ENCODE results near the gene CSF1R. TPM values are rescaled to one million over a fixed set of nuclear protein-coding genes. Genes with fewer than 3 reads are reported as not detected.

The CSF1R gene
- total and polyA plus RNA-seq, 2 of the 4 experiments (the other 2 are of a cell fraction) = 0.14 to 0.36 TPM

DNA sequence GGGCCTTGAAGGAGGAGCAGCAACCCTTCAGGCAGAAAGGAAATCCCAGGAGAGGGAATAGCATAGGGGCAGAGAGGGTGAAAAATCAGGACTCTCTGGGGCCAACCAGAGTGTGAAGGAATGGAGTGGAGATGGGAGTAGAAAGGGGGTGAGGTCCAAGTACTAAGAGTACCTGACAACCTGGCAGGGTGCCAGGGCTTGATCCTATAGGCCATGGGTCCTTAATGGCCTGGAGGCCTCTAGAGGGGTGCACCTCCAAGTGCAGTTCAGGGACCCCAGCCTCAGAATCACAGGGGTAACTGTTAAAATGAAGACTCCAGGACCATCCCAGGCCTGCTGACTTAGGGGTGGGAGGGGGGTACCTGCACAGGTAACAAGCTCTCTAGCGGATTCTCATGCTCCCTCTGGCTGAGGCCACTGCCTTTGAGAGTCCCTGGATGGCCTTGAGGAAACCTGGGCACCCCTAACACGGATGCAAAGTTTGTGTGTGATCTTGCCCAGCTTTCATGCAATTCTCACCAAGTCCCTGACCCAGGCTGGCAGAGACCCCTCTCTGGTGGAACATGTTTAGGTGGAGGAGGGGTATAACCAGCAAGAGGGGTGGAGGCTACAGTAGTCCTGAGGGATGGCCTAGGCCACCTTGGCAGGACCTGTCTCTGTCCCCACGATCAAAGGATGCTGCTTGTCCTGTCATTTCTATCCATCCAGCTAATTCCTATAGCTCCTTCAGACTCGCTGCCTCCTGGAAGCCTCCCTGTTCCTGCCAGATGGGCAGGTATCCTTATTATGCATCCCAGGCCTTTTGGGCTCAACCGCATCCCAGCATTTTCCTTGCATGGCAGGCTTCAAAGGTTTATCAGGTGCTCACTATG lies 17.6 kb upstream of the CSF1R start:
- no peak overlapping the region for H2AK5ac ChIP-seq (ENCODE audit: low read depth, low read length)
- H2BK20ac ChIP-seq (ENCODE audit: low read depth, low read length) = no peak overlapping the region
- no peak overlapping the region for H4K5ac ChIP-seq (ENCODE audit: low read depth, low read length)
- dilution Hi-C loops (cut with HindIII; ENCODE audit: low sequenced_read_pairs, unreplicated experiment) (no loop called here), intact Hi-C loops (cut with micrococcal nuclease) (no loop called here), in situ Hi-C loops (cut with MboI; ENCODE audit: low sequenced_read_pairs) (no loop called here)
- no TSS peak for BruUV-seq (replicated peaks)
- no peak overlapping the region for H3K18ac ChIP-seq (ENCODE audit: low read depth, low read length)
- 100% methylated on average over 1 of the region's 5 CpGs; no CpG with 5 or more reads in 1 of the 2 experiments for WGBS, 2 experiments (ENCODE audit: extremely low coverage in 2 of 2, insufficient read length in 1 of 2)
- no peak overlapping the region for H4K91ac ChIP-seq (ENCODE audit: insufficient read depth, low read depth, low read length)
- H3K4me3 ChIP-seq (ENCODE audit: insufficient read depth, low read depth, low read length) = no peak overlapping the region
- H2BK120ac ChIP-seq (ENCODE audit: low read depth, low read length) = no peak overlapping the region
- DNase-seq (no peak), ATAC-seq (ENCODE audit: low read depth) (no peak)
- H2AK9ac ChIP-seq (replicated peaks; ENCODE audit: low read depth, low read length, poor library complexity) = no peak overlapping the region
- H2AFZ ChIP-seq (replicated peaks; ENCODE audit: low read length, poor library complexity) = no peak overlapping the region
- H3K79me1 ChIP-seq (ENCODE audit: low read depth in 1 of 2, low read length in 2 of 2) = no peaks in the 10 kb centered on the region
- H3K14ac ChIP-seq (replicated peaks; ENCODE audit: low read depth, low read length) = no peak overlapping the region
- ChIA-PET CTCF (interaction anchor here (0.6 kb wide), 1 partner anchor 564 kb away, joined by 4 read pairs; no protein-coding TSS in a partner anchor), POLR2A (ENCODE audit: unreplicated experiment) (no interaction called here)
- H3K27ac ChIP-seq (ENCODE audit: insufficient read depth, low read length) = no peak overlapping the region
- no peak overlapping the region for H3K4ac ChIP-seq (ENCODE audit: low read depth, low read length)
- peaks cover 8% of the 10 kb centered on the region; the same call in 1 of the 2 replicates for H3K9me1 ChIP-seq (ENCODE audit: insufficient read depth, low read length)
- H2BK5ac ChIP-seq (ENCODE audit: low read depth, low read length, poor library complexity, severe bottlenecking) = no peak overlapping the region
- H3K4me1 ChIP-seq (ENCODE audit: control insufficient read depth, insufficient read depth, low read length) = peaks cover 9% of the 10 kb centered on the region
- H3K56ac ChIP-seq (ENCODE audit: extremely low read depth, insufficient read depth, low read length) = no peak overlapping the region
- no peak overlapping the region for H3K23ac ChIP-seq (ENCODE audit: low read depth, low read length)
- no peaks in the 10 kb centered on the region for H4K20me1 ChIP-seq (ENCODE audit: insufficient read depth, low read length)
- no peak overlapping the region for H3K9ac ChIP-seq (ENCODE audit: low read depth, low read length)
- no peaks in the 10 kb centered on the region for H3K36me3 ChIP-seq (ENCODE audit: control insufficient read depth, insufficient read depth, low read length)
- H4K8ac ChIP-seq (ENCODE audit: low read depth in 2 of 2, low read length in 2 of 2) = no peak overlapping the region
- H2BK15ac ChIP-seq (ENCODE audit: low read depth, low read length) = no peak overlapping the region
- no peaks in the 10 kb centered on the region for H3K27me3 ChIP-seq (ENCODE audit: control insufficient read depth, insufficient read depth, low read length)
- H3K4me2 ChIP-seq (ENCODE audit: low read depth, low read length) = no peak overlapping the region
- H3K9me3 ChIP-seq (ENCODE audit: control insufficient read depth, insufficient read depth, low read length) = no peaks in the 10 kb centered on the region
- no peak for TF ChIP-seq CEBPB (IDR thresholded peaks at IDR 0.05; ENCODE audit: low read depth, low read length)
- TF ChIP-seq RAD21 (IDR thresholded peaks at IDR 0.05; ENCODE audit: low read length) = no peak
- TF ChIP-seq NFE2L2 (IDR thresholded peaks at IDR 0.05; ENCODE audit: low read depth, low read length) = no peak
- TF ChIP-seq RCOR1 (IDR thresholded peaks at IDR 0.05; ENCODE audit: insufficient replicate concordance, low read length) = no peak
- TF ChIP-seq FOS (IDR thresholded peaks at IDR 0.05; ENCODE audit: low read depth, low read length) = no peak
- TF ChIP-seq MAFK (IDR thresholded peaks at IDR 0.05; ENCODE audit: low read depth, low read length) = no peak
- TF ChIP-seq RFX5 (IDR thresholded peaks at IDR 0.05; ENCODE audit: low read depth, low read length) = no peak
- TF ChIP-seq, protein P1, sequence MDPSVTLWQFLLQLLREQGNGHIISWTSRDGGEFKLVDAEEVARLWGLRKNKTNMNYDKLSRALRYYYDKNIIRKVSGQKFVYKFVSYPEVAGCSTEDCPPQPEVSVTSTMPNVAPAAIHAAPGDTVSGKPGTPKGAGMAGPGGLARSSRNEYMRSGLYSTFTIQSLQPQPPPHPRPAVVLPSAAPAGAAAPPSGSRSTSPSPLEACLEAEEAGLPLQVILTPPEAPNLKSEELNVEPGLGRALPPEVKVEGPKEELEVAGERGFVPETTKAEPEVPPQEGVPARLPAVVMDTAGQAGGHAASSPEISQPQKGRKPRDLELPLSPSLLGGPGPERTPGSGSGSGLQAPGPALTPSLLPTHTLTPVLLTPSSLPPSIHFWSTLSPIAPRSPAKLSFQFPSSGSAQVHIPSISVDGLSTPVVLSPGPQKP (IDR thresholded peaks at IDR 0.05; ENCODE audit: borderline replicate concordance, low read depth, low read length) = no peak
- TF ChIP-seq USF2 (IDR thresholded peaks at IDR 0.05; ENCODE audit: low read depth, low read length) = no peak
- TF ChIP-seq CTCF (conservative IDR thresholded peaks at IDR 0.05; ENCODE audit: low read depth, low read length) = no peak
- no peak for TF ChIP-seq MAZ (IDR thresholded peaks at IDR 0.05; ENCODE audit: borderline replicate concordance, low read depth, low read length)
- no peak for TF ChIP-seq CHD1 (IDR thresholded peaks at IDR 0.05; ENCODE audit: low read depth, low read length)
- TF ChIP-seq POLR2A (IDR thresholded peaks at IDR 0.05; ENCODE audit: low read depth, low read length) = no peak
- no peak for TF ChIP-seq BHLHE40 (IDR thresholded peaks at IDR 0.05; ENCODE audit: low read depth, low read length)
- no peak for TF ChIP-seq SMC3 (IDR thresholded peaks at IDR 0.05; ENCODE audit: low read depth, low read length)
